NCI-H146 (cell line): ENCODE results near the gene AGXT2.
"Not testable (repeated sequence)": the region's sequence is repeated elsewhere in the genome, so short reads cannot be mapped to it uniquely, and the experiment has no call there.

Experiments
- DNase-seq: peaks from one replicate; lab custom pipeline; 2025; lab: John Stamatoyannopoulos, UW

AGXT2 gene

GRCh38 chr5:35050541-35051126 is 2.9 kb upstream of the AGXT2 start:
- no peak for DNase-seq

GRCh38 chr5:35048910-35049309 is 1.2 kb upstream of the AGXT2 start:
- no peak for DNase-seq

GRCh38 chr5:35046774-35047173 is 975 bp downstream of the AGXT2 start:
- no peak for DNase-seq

- DNase-seq: no peak
These were observed 2.5 kb downstream of the AGXT2 start for GRCh38 chr5:35045280-35045679.

GRCh38 chr5:35044649-35045048 is 3.1 kb downstream of the AGXT2 start:
- no peak for DNase-seq

GRCh38 chr5:35042781-35043180 is 5.0 kb downstream of the AGXT2 start:
- no peak for DNase-seq

- no peak for DNase-seq
These were observed 6.5 kb downstream of the AGXT2 start for GRCh38 chr5:35041261-35041660.

GRCh38 chr5:35038891-35039290 is 8.9 kb downstream of the AGXT2 start:
- DNase-seq: no peak

DNA sequence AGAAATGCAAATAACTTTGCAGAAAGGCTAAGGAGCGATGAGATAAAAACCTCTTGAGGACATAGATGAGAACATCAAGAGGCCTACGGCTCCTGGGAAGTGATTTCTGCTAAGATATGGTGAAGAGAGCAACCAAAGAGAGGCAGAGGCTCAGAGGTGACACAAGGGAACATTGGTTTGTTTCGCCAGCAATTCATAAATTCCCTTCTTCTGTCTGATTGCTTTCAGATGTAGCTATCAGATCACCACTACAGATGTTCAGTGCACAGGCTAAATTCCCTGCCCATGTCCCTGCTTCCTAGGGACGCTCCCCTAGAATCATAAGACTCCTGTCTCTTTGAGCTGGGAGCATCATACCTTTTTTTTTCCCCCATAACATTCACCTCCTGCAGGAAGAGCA is 11.2 kb downstream of the AGXT2 start:
- no peak for DNase-seq

DNA sequence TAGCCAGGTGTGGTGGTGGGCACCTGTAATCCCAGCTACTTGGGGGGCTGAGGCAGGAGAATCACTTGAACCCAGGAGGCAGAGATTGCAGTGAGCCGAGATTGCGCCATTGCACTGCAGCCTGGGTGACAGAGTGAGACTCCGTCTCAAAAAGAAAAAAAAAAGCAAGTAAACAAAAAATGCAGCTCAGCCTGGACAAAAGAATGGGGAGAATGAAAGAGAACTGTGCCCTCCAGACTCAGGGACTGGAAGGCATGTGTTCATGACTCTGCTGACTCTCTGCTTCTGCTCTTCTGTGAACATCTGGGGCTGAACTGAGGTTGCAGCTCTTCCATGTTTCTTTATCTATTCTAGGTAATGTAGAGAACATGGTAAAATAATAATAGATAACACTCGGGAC is 11.8 kb downstream of the AGXT2 start:
- not testable (repeated sequence) for DNase-seq

- DNase-seq: no peak
These were observed 12.5 kb downstream of the AGXT2 start for GRCh38 chr5:35035271-35035670.

GRCh38 chr5:35032356-35032755 is 15.4 kb downstream of the AGXT2 start:
- DNase-seq: no peak

GRCh38 chr5:35031276-35031675 is 16.5 kb downstream of the AGXT2 start:
- DNase-seq: no peak

- DNase-seq: no peak
These were observed 17.2 kb downstream of the AGXT2 start for GRCh38 chr5:35030426-35031100.

GRCh38 chr5:35029333-35029732 is 18.4 kb downstream of the AGXT2 start:
- no peak for DNase-seq

DNA sequence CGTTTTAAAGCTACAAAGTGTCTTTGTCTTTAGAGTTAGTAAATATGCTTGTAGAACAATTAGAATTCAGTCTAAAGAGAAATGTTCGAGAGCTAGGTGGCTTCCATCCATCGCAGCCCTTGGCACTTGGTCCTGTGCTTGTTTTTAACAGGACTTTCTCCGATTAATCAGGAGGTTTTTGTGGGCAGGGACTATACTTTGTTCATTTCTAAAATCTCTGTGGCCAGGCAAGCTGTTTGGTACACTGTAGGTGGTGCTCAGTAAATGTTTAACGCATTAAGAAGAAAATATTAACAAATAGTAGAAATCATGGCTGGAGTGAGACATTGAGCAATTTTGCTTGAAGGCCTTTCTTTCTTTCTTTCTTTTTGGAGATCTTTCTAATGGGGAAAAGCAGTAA is 20.8 kb downstream of the AGXT2 start:
- no peak for DNase-seq

DNA sequence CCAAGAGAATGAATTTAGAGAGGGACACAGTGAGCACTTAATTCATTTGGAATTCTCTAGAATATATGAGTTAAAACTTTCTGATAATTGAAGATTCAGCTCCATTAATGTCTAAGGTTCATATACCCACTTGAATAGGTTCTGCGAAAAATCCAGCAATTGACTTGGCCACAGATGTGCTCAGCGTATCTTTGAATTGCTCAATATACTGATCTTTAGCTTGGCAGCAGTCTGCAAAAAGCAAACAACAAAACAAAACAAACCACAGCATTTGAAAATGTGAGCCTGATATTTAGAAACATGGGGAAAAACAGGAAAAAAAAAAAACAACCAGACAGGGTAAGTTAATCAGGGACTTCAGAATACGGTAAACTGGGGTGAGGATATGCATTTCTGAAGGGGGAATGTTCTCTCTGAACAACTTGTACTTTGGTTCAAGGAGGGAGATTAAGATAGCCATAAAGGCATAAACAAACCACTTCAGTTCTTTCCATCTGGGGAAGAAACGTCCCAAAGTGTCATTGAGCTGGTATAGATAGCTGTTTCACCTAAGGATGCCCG is 21.4 kb downstream of the AGXT2 start:
- no peak for DNase-seq

GRCh38 chr5:35024911-35025510 is 22.7 kb downstream of the AGXT2 start:
- no peak for DNase-seq

- DNase-seq: no peak
These were observed 24.2 kb downstream of the AGXT2 start for GRCh38 chr5:35023391-35024178.

DNA sequence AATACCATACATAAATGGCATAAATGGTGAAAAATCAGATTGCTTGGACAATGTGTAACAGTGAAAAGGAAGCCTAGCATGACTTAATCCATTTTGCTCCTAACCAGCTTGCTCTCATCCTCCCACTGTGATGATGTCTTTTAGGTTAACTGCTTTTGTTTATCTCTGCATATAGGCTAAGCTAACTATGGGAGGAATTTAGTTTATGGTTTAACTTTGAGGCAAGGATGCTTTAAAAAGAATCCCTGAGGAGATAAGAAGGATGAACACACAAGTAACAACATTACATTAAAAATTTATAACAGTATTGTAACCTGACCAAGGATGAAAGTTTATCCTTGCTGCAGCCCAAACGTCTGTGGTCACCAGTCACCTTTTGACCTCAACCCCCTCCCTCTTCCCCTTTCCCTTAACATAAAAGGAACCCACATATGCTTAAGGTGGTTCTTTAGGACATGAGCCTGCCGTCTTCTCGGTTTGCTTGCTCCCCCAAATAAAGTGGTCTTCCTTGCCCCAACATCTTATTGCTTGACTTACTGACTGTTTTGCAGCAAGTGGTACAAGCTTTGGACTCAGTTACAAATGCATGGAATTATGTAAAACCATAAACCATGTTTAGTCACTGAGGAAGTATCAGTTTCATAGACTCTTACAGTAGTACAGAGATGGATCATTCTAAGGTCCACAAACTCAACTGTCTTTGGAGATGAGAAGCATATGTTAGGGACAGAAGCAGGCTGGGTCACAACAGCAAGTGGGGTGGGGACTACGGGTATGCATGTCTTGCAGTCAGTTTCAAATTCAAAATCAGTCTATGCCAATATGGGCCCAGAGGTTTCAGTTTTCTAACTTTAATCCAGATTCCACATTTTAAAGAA is 31.3 kb downstream of the AGXT2 start:
- no peak for DNase-seq

GRCh38 chr5:35015063-35015462 is 32.7 kb downstream of the AGXT2 start:
- DNase-seq: no peak

DNA sequence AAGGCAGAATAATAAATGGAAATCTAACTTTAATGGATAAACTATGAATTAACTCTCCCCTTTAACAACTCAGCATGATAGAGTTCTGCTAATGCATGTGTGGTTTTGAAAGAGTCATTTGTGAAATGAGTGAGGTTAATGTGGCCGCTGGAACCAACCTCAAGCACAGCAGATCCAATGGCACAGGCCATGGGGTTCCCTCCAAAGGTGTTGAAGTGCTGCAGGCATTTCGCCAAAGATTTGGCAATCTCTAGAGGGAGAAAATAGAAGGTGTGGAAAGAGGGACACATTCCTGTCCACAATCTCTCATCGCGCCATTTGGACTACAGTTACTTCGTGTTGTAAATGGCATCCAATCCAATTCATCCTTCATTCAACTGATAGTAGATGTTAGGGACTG is 35.0 kb downstream of the AGXT2 start:
- no peak for DNase-seq
